HepG2 (cell line): ENCODE results near the gene SBNO1. TPM values are rescaled to one million over a fixed set of nuclear protein-coding genes. Genes with fewer than 3 reads are reported as not detected.

Source experiments
- ATAC-seq: fragments of 200-7000 bp; cut with Tn5 transposase; 3 replicates; pipeline ENCODE4 v1.9.1; 2020; ENCODE audit warnings: mild to moderate bottlenecking, moderate library complexity
- BruUV-seq: library from RNA; stranded (reverse); fragments of 400-500 nt; replicated peaks from 2 replicates; lab custom pipeline; 2021; lab: Mats Ljungman, UMichigan
- CTCF ChIA-PET: fragments of 300-600 bp; formaldehyde crosslinking; extraction: SDS; loops from one replicate; lab custom pipeline; 2021; ENCODE audit warnings: low total read pairs, inconsistent platforms, low intra/inter-chr PET ratio; lab: Yijun Ruan, JAX
- POLR2A ChIA-PET: fragments of 350-600 bp; sonication (Branson Sonifier 250); formaldehyde crosslinking; loops from one replicate; lab custom pipeline; 2020; ENCODE audit warnings: antibody characterized with exemption, inconsistent platforms; lab: Yijun Ruan, JAX
- DNase-seq: peaks from one replicate; pipeline ENCODE4 v3.0.0-alpha.2; 2015; ENCODE audit warnings: low spot score
- FAIRE-seq: peaks from 3 replicates; lab custom pipeline; 2011; peaks lifted over from hg19 to GRCh38; lab: Jason Lieb, UNC
- H2AFZ ChIP-seq: one replicate; pipeline ENCODE4 v1.6.1; 2011; ENCODE audit warnings: low read length, inconsistent platforms
- H3K27ac ChIP-seq: fragments of 300-600 bp; 3 replicates; pipeline ENCODE4 v1.8.0; 2011; ENCODE audit warnings: mixed run types, mild to moderate bottlenecking, mixed read lengths, low read length, inconsistent platforms; ENCODE audit not compliant: insufficient read depth; ENCODE audit errors: extremely low read length
- H3K27me3 ChIP-seq, 2 experiments: fragments of 200-600 bp in 1 of 2; 2 replicates in 1 of 2; 3 replicates in 1 of 2; pipeline versions ENCODE4 v1.6.0 to v1.8.0; 2011; ENCODE audit warnings: low read length in 2 of 2, mild to moderate bottlenecking in 2 of 2, moderate library complexity in 2 of 2, inconsistent platforms in 1 of 2; ENCODE audit not compliant: insufficient read depth in 2 of 2, control insufficient read depth in 1 of 2
- H3K36me3 ChIP-seq, 2 experiments: fragments of 200-600 bp in 1 of 2; replicated peaks in 1 of 2; 2 replicates in 1 of 2; 3 replicates in 1 of 2; pipeline versions ENCODE4 v1.5.1 to v1.8.0; 2011; ENCODE audit warnings: low read length in 2 of 2, inconsistent platforms in 1 of 2; ENCODE audit not compliant: insufficient read depth in 2 of 2, control insufficient read depth in 1 of 2
- H3K4me1 ChIP-seq: 2 replicates; pipeline ENCODE4 v1.5.1; 2012; ENCODE audit warnings: low read length, inconsistent platforms; ENCODE audit not compliant: insufficient read depth
- H3K4me2 ChIP-seq: 2 replicates; pipeline ENCODE4 v1.6.0; 2011; ENCODE audit warnings: low read depth, low read length, inconsistent platforms
- H3K4me3 ChIP-seq, 3 experiments: fragments of 200-600 bp in 1 of 3; sonication (generic), shearing (Covaris generic) in 1 of 3; replicated peaks in 1 of 3; 2 replicates each; pipeline ENCODE4 v1.5.1; 2011 to 2016; ENCODE audit warnings: low read length in 3 of 3, inconsistent platforms in 2 of 3, low read depth in 2 of 3, mild to moderate bottlenecking in 2 of 3, control low read depth in 1 of 3, mixed read lengths in 1 of 3; ENCODE audit not compliant: insufficient read depth in 1 of 3
- H3K79me2 ChIP-seq: one replicate; pipeline ENCODE4 v1.6.1; 2011; ENCODE audit warnings: low read length, inconsistent platforms; ENCODE audit not compliant: insufficient read depth
- H3K9ac ChIP-seq: 2 replicates; pipeline ENCODE4 v1.6.0; 2011; ENCODE audit warnings: mild to moderate bottlenecking, low read depth, low read length, inconsistent platforms; ENCODE audit not compliant: insufficient read depth
- H3K9me3 ChIP-seq: 2 replicates; pipeline ENCODE4 v1.5.1; 2012; ENCODE audit warnings: mild to moderate bottlenecking, low read length
- H4K20me1 ChIP-seq: 2 replicates; pipeline ENCODE4 v1.6.0; 2011; ENCODE audit warnings: inconsistent platforms, mild to moderate bottlenecking, low read length, moderate library complexity; ENCODE audit not compliant: insufficient read depth
- AKNA ChIP-seq: sonication (generic); formaldehyde crosslinking; IDR thresholded peaks from 2 replicates; pipeline ENCODE4 v1.4.0; 2020; ENCODE audit warnings: missing genetic modification reagents, borderline replicate concordance
- BCL3 ChIP-seq: sonication (generic); formaldehyde crosslinking; IDR thresholded peaks from 2 replicates; pipeline ENCODE4 v1.5.1; 2020; ENCODE audit warnings: mild to moderate bottlenecking, missing genetic modification reagents, moderate library complexity
- CTCF ChIP-seq: sonication (generic); formaldehyde crosslinking; IDR thresholded peaks from 2 replicates; pipeline ENCODE4 v1.5.0; 2020; ENCODE audit warnings: mild to moderate bottlenecking, missing genetic modification reagents, moderate library complexity
- ELF1 ChIP-seq: sonication (generic); formaldehyde crosslinking; IDR thresholded peaks from 2 replicates; pipeline ENCODE4 v1.4.0; 2020; ENCODE audit warnings: missing genetic modification reagents
- GLI4 ChIP-seq: sonication (generic); formaldehyde crosslinking; IDR thresholded peaks from 2 replicates; pipeline ENCODE4 v1.5.1; 2020; ENCODE audit warnings: missing genetic modification reagents, mild to moderate bottlenecking, moderate library complexity, borderline replicate concordance
- MAFG ChIP-seq: sonication (generic); formaldehyde crosslinking; IDR thresholded peaks from 2 replicates; pipeline ENCODE4 v1.5.1; 2020; ENCODE audit warnings: mild to moderate bottlenecking, missing genetic modification reagents
- RBM39 ChIP-seq: fragments of 200-400 bp; formaldehyde crosslinking; IDR thresholded peaks from one replicate; pipeline ENCODE4 v1.6.1; 2018; ENCODE audit warnings: antibody characterized with exemption, mild to moderate bottlenecking, low read depth, low read length; ENCODE audit not compliant: poor library complexity, severe bottlenecking
- SRSF4 ChIP-seq: fragments of 200-400 bp; formaldehyde crosslinking; IDR thresholded peaks from one replicate; pipeline ENCODE4 v1.6.1; 2018; ENCODE audit warnings: mild to moderate bottlenecking, low read depth, low read length, moderate library complexity; ENCODE audit not compliant: poor library complexity, severe bottlenecking
- TCF7L2 ChIP-seq: IDR thresholded peaks from 2 replicates; pipeline ENCODE4 v1.6.1; 2011; ENCODE audit warnings: mild to moderate bottlenecking, low read depth, low read length, moderate library complexity
- ZBTB37 ChIP-seq: sonication (generic); formaldehyde crosslinking; IDR thresholded peaks from 2 replicates; pipeline ENCODE4 v1.4.0; 2020; ENCODE audit warnings: mild to moderate bottlenecking, missing genetic modification reagents
- ZNF205 ChIP-seq: IDR thresholded peaks from 2 replicates; pipeline ENCODE4 v1.6.1; 2018; ENCODE audit warnings: missing biosample characterization, missing genetic modification reagents
- ZNF207 ChIP-seq: fragments of 450-650 bp; IDR thresholded peaks from 2 replicates; pipeline ENCODE4 v1.6.1; 2016; ENCODE audit warnings: antibody characterized with exemption, borderline replicate concordance
- ZNF83 ChIP-seq: sonication (generic); formaldehyde crosslinking; IDR thresholded peaks from 2 replicates; pipeline ENCODE4 v1.4.0; 2020; ENCODE audit warnings: missing genetic modification reagents, mild to moderate bottlenecking, borderline replicate concordance
- WGBS: methylation state at CpG from one replicate; pipeline ENCODE4 v1.1.6; 2017; ENCODE audit warnings: low lambda C conversion rate; 5-methylcytosine and 5-hydroxymethylcytosine counted together
- in situ Hi-C: cut with HindIII; loops from 2 replicates; pipeline ENCODE4 v1.10.0; 2017; ENCODE audit warnings: low pct_unique_long_range_greater_than_20kb; ENCODE audit not compliant: extremely low pct_ligation_motif_present
- intact Hi-C: fragments of 100-400 bp; cut with micrococcal nuclease; formaldehyde crosslinking; loops from one replicate; pipeline ENCODE4 v1.10.0; 2022; ENCODE audit not compliant: unreplicated experiment
- polyA plus RNA-seq, 8 experiments: library from polyadenylated mRNA; depleted of rRNA in 3 of 8; stranded (reverse) in 7 of 8; unstranded in 1 of 8; fragments of >200 nt; fragmentation: Illumina TruSeq in 4 of 8; extraction: Trizol in 4 of 8; gene quantifications; 2 replicates each; pipeline versions ENCODE4 v1.2.1 to v1.2.3, GENCODE V29; 2011 to 2016; ENCODE audit warnings: low read depth in 4 of 8, missing spikeins in 1 of 8, mixed read lengths in 1 of 8; ENCODE audit not compliant: insufficient read depth in 1 of 8
- total RNA-seq, 5 experiments: library from RNA; depleted of rRNA; stranded (reverse); fragments of >200 nt; fragmentation: Illumina TruSeq; extraction: Trizol; gene quantifications; 2 replicates each; pipeline ENCODE4 v1.2.3, GENCODE V29; 2016; ENCODE audit warnings: low read depth in 1 of 5

Gene SBNO1
- total and polyA plus RNA-seq, 2 of the 13 experiments (the other 11 are each of a cell fraction or from before 2014, with no cell fraction given) = 10.9 to 40.2 TPM

- TF ChIP-seq ZNF207 = no peak
- 0 out of 2 replicates have a peak, but pooled peaks have one; percentile 33 for TF ChIP-seq ELF1 (CRISPR knock-in tag)
- TF ChIP-seq AKNA (CRISPR knock-in tag) = no peak
- TF ChIP-seq, all 625 proteins: peak for 14
Observed at GRCh38 chr12:123363390-123363739, 1.3 kb downstream of the SBNO1 start (continued).

GRCh38 chr12:123358035-123358434, 6.6 kb downstream of the SBNO1 start:
- DNase-seq = no peak
- Histone ChIP-seq H3K9ac (no peak overlapping the region), H3K4me2 (no peak overlapping the region), H3K27ac (no peak overlapping the region), H3K4me1 (peaks cover 27% of the 10 kb centered on the region), H3K36me3 (peaks cover 3 to 10% of the 10 kb centered on the region in 2 experiments; a peak in 3 of 5 replicates), H3K79me2 (peaks cover 88% of the 10 kb centered on the region), H3K27me3 (no peaks in the 10 kb centered on the region), H2AFZ (no peak overlapping the region), H3K4me3 (no peak overlapping the region), H3K9me3 (no peaks in the 10 kb centered on the region), H4K20me1 (peaks cover 46% of the 10 kb centered on the region)
- WGBS = 85% methylated on average over 1 of the region's 1 CpG
- in situ Hi-C loops = no loop called here
- no peak for ATAC-seq
- no peak for FAIRE-seq
- no TSS peak for BruUV-seq
- intact Hi-C loops = no loop called here
- ChIA-PET CTCF (no interaction called here), POLR2A (no interaction called here)
- TF ChIP-seq SRSF4 = no peak
- TF ChIP-seq ZNF205 (CRISPR knock-in tag) = no peak
- TF ChIP-seq ZNF83 = no peak
- TF ChIP-seq RBM39 = no peak
- no peak for TF ChIP-seq GLI4 (CRISPR knock-in tag)
- no peak for TF ChIP-seq MAFG (CRISPR knock-in tag)
- no peak for TF ChIP-seq TCF7L2
- no peak for TF ChIP-seq BCL3 (CRISPR knock-in tag)
- no peak for TF ChIP-seq ZBTB37 (CRISPR knock-in tag)
- no peak for TF ChIP-seq CTCF
